Omental fat pad (tissue), 4 donors: Measurements from ENCODE around the gene ALG1. TPM values are rescaled to one million over a fixed set of nuclear protein-coding genes. Genes with fewer than 3 reads are reported as not detected.
"Not testable (repeated sequence)": the region's sequence is repeated elsewhere in the genome, so short reads cannot be mapped to it uniquely, and the experiment has no call there.

ENCODE experiments used
- ATAC-seq: fragments of 150-250 bp; one replicate; pipeline ENCODE4 v1.9.1; 2016; ENCODE audit warnings: mild to moderate bottlenecking, moderate library complexity; ENCODE audit not compliant: low FRiP score
- DNase-seq: peaks from one replicate; pipeline ENCODE4 v3.0.0-alpha.2; 2019; ENCODE audit warnings: low spot score
- total RNA-seq, 4 donors: library from RNA; depleted of rRNA; stranded (reverse); fragments of >200 nt; gene quantifications; one replicate each; pipeline ENCODE4 v1.1.0, GENCODE V29; 2016
- TF ChIP-seq, protein P1 (sequence below), 3 donors: fragments of 450-650 bp; IDR thresholded peaks; one replicate each; pipeline ENCODE4 v1.5.1; 2016 to 2017; ENCODE audit warnings: antibody characterized with exemption in 3 of 3, mild to moderate bottlenecking in 3 of 3, moderate library complexity in 2 of 3

ALG1 gene
- total RNA-seq, 4 donors from 2014 or later = 16.9 to 19.5 (median 18.0) TPM

DNA sequence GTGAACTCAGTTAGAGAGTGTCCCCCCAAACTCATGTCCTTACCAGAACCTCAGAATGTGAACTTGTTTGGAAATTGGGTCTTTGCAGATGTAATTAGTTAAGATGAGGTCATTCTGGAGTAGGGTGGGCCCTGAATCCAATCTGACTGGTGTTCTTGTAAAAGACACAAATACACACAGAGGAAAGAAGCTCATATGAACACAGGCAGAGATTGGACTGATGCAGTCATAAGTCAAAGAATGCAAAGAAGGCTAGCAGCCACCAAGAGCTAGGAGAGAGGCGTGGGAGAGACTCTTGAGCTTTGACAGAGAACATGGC, 35.8 kb upstream of the ALG1 start:
- DNase-seq = no peak
- no peak for ATAC-seq
- TF ChIP-seq, protein P1, sequence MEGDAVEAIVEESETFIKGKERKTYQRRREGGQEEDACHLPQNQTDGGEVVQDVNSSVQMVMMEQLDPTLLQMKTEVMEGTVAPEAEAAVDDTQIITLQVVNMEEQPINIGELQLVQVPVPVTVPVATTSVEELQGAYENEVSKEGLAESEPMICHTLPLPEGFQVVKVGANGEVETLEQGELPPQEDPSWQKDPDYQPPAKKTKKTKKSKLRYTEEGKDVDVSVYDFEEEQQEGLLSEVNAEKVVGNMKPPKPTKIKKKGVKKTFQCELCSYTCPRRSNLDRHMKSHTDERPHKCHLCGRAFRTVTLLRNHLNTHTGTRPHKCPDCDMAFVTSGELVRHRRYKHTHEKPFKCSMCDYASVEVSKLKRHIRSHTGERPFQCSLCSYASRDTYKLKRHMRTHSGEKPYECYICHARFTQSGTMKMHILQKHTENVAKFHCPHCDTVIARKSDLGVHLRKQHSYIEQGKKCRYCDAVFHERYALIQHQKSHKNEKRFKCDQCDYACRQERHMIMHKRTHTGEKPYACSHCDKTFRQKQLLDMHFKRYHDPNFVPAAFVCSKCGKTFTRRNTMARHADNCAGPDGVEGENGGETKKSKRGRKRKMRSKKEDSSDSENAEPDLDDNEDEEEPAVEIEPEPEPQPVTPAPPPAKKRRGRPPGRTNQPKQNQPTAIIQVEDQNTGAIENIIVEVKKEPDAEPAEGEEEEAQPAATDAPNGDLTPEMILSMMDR (IDR thresholded peaks at IDR 0.05) = no peak

DNA sequence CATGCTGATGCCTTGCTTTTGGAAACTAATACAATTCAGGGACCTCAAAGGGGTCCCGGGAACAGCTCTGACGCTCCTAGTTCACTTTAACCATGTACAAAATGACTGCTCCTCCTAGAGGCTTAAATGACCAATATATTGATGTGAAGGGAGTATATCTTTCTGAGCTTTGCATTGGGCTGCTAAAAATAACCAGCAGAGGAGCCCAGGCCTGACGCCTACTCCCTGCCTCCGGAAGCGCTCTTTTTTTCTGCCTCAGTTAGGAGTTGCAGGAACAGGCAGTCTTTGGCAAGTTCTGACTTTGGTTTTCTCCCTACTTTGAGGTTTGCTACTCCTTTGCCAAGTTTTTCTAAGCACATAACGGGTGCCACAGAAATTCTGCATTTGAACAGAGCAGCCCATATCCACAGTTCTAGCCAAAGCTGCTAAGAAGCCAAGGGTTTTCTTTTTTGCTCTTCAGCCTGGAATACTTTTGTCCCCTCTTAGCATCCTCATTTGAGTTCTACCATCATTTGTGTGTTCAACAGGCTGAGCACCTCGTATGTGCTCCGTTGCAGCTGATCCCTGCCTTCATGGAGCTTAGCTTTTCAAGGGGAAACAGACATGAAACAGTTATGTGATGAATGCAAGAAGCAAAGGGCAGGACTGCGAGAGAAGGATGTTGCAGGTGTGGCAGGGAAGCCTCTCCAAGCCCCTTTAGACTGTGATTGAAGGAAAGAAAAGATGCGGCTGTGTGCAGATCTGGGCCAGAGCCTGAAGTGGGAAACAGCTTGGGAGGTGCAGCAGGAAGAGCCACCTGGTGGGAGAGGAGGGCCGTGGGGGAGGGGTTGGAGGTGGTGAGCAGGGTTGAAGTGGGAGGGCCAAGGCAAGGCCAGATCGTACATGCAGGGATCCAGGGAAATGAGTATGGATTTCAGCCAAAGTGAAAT, 35.2 kb upstream of the ALG1 start:
- DNase-seq = no peak
- TF ChIP-seq, protein P1 (IDR thresholded peaks at IDR 0.05) = no peak
- ATAC-seq = no peak

DNA sequence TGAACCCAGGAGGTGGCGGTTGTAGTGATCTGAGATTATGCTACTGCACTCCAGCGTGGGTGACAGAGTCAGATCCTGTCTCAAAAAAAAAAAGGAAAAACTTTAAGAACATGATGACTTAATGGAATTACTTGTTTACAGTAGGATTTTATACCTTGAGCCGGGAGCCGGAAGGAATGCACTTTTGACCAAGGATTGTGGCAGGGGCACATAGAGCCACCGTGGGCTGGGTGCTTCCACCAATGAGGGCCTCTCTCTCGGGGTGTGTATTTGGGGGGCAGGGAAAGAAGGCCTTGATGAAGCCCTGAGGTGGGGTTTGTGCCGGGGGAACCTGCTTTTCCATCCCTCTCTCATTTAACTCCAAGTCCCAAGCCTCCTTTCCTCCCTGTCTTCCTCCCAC, 31.2 kb upstream of the ALG1 start:
- ATAC-seq (no peak), DNase-seq (no peak)
- TF ChIP-seq, protein P1 (IDR thresholded peaks at IDR 0.05) = no peak

DNA sequence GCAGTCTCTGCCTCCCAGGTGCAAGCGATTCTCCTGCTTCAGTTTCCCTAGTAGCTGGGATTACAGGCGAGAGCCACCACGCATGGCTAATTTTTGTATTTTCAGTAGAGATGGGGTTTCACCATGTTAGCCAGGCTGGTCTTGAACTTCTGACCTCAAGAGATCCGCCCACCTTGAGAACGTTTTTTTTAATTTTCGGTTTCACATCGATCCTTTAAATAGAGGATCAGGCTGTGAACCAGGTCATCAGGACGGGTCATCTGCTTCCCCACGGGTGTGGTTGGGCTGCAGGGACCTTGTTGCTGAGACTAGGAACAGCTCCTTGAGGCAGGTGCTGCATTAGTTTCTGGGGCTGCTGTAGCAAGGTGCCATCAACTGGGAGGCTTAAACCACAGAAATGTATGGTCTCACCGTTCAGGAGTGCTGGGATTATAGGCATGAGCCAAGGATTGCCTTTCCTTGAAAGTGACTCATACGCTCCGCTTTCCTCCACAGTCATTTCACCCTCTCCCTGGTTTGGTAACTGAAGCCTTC, 30.0 kb upstream of the ALG1 start:
- TF ChIP-seq, protein P1 (IDR thresholded peaks at IDR 0.05) = no peak
- ATAC-seq (no peak), DNase-seq (no peak)

DNA sequence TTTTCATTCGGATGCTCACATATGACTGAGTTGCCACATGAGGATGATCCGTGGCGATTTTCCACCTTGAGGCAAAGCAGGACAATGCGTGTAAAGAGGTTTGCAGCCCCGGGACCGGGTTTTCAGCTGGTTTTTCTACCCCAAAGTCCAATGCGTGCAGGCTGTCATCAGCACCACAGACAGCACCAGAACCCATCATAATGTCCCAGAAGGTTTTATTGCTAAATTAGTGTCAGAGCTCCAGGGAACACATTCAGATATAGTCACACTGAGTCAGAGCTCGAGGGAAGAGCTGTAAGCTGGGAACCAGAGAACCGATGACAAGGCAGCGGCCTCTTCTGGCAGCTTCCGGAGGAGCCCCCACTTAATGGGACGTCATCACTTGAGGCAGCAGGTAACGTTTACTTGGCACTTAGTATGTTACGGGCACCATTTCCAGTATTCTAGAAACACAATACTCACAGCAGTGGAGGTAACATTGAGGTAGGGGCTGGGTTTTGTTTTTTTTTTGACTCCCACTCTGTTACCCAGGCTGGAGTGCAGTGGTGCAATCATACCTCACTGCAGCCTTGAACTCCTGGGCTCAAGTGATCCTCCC, 29.0 kb upstream of the ALG1 start:
- TF ChIP-seq, protein P1 (IDR thresholded peaks at IDR 0.05) = no peak
- no peak for ATAC-seq
- no peak for DNase-seq

DNA sequence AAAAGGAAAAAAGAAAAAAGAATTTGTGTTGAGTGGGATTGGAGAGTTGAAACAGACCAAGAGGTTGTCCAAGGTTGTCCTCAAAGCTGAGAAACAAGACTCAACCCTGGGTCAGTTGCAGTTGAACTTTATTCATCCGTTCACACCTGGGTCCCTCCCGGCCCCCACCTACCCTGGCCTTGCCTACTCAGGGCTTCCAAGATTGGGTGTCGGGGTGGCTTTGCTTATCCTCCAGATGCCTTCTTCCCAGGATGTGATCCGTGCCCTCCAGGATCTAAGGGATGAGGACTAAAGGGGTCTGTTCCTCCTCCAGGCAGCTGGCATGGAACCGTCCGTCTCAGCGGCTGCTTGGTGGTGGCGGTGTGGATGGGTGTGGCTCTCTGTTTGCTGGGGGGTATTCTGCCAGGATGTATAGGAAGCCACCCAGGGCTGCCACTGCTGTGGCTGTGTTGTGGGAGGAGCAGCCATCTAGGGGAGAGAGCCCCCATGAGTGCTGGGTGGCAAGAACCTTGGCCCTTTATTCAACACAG, 27.6 kb upstream of the ALG1 start:
- TF ChIP-seq, protein P1 (IDR thresholded peaks at IDR 0.05) = no peak
- no peak for DNase-seq
- ATAC-seq = no peak

DNA sequence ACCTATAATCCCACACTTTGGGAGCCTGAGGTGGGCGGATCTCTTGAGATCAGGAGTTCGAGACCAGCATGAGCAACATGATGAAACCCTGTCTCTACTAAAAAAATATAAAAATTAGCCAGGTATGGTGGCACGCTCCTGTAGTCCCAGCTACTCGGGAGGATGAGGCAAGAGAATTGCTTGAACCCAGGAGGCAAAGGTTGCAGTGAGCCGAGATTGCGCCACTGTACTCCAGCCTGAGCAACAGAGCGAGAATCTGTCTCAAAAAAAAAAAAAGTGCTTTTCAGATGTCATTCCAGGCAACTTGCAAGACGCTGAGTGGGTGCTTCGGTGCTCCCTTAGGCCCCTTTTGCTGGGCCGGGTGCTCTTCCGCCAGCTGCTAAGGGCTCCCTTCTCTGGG, 27.1 kb upstream of the ALG1 start:
- not testable (repeated sequence) for ATAC-seq, DNase-seq
